PFSK-1 (cell line): Measurements from ENCODE around the gene TLN1.

Source experiments
- FOXP2 ChIP-seq: optimal IDR thresholded peaks from 2 replicates; pipeline ENCODE3; 2011; ENCODE audit warnings: borderline replicate concordance, control low read depth, inconsistent platforms; ENCODE audit not compliant: insufficient read depth; ENCODE audit errors: extremely low read length, extremely low read depth
- POLR2AphosphoS5 ChIP-seq: IDR thresholded peaks from 2 replicates; pipeline ENCODE4 v1.6.1; 2012; ENCODE audit warnings: low read depth, mild to moderate bottlenecking, control low read depth, low read length, moderate library complexity
- SIN3A ChIP-seq: IDR thresholded peaks from 2 replicates; pipeline ENCODE4 v1.6.1; 2012; ENCODE audit warnings: mild to moderate bottlenecking, low read length, moderate library complexity, borderline replicate concordance; ENCODE audit not compliant: insufficient read depth
- TAF1 ChIP-seq: IDR thresholded peaks from 2 replicates; pipeline ENCODE4 v1.6.1; 2012; ENCODE audit warnings: low read length, control low read depth, borderline replicate concordance; ENCODE audit not compliant: insufficient read depth
- TF ChIP-seq, protein P1 (sequence below), 2 experiments: IDR thresholded peaks; 2 replicates each; pipeline versions ENCODE4 v1.6.1 to v1.8.0; 2011 to 2012; ENCODE audit warnings: low read depth in 2 of 2, low read length in 2 of 2, control low read depth in 1 of 2, inconsistent platforms in 1 of 2, mild to moderate bottlenecking in 1 of 2, moderate library complexity in 1 of 2; ENCODE audit not compliant: insufficient read depth in 1 of 2

The TLN1 gene

DNA sequence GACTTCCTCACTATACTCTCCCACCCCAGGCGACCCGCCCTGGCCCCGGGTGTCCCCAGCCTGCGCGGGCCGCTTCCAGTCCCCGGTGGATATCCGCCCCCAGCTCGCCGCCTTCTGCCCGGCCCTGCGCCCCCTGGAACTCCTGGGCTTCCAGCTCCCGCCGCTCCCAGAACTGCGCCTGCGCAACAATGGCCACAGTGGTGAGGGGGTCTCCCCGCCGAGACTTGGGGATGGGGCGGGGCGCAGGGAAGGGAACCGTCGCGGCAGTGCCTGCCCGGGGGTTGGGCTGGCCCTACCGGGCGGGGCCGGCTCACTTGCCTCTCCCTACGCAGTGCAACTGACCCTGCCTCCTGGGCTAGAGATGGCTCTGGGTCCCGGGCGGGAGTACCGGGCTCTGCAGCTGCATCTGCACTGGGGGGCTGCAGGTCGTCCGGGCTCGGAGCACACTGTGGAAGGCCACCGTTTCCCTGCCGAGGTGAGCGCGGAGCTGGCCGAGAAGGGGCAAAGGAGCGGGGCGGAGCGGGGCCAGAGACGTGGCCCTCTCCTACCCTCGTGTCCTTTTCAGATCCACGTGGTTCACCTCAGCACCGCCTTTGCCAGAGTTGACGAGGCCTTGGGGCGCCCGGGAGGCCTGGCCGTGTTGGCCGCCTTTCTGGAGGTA is 56.1 kb downstream of the TLN1 start:
- TF ChIP-seq POLR2AphosphoS5 = no peak
- no peak for TF ChIP-seq SIN3A
- TF ChIP-seq, protein P1, sequence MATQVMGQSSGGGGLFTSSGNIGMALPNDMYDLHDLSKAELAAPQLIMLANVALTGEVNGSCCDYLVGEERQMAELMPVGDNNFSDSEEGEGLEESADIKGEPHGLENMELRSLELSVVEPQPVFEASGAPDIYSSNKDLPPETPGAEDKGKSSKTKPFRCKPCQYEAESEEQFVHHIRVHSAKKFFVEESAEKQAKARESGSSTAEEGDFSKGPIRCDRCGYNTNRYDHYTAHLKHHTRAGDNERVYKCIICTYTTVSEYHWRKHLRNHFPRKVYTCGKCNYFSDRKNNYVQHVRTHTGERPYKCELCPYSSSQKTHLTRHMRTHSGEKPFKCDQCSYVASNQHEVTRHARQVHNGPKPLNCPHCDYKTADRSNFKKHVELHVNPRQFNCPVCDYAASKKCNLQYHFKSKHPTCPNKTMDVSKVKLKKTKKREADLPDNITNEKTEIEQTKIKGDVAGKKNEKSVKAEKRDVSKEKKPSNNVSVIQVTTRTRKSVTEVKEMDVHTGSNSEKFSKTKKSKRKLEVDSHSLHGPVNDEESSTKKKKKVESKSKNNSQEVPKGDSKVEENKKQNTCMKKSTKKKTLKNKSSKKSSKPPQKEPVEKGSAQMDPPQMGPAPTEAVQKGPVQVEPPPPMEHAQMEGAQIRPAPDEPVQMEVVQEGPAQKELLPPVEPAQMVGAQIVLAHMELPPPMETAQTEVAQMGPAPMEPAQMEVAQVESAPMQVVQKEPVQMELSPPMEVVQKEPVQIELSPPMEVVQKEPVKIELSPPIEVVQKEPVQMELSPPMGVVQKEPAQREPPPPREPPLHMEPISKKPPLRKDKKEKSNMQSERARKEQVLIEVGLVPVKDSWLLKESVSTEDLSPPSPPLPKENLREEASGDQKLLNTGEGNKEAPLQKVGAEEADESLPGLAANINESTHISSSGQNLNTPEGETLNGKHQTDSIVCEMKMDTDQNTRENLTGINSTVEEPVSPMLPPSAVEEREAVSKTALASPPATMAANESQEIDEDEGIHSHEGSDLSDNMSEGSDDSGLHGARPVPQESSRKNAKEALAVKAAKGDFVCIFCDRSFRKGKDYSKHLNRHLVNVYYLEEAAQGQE (IDR thresholded peaks at IDR 0.05; ENCODE audit: insufficient read depth in 1 of 2, low read depth in 2 of 2, low read length in 2 of 2) = no peak
- TF ChIP-seq TAF1 = no peak
- no peak for TF ChIP-seq FOXP2

DNA sequence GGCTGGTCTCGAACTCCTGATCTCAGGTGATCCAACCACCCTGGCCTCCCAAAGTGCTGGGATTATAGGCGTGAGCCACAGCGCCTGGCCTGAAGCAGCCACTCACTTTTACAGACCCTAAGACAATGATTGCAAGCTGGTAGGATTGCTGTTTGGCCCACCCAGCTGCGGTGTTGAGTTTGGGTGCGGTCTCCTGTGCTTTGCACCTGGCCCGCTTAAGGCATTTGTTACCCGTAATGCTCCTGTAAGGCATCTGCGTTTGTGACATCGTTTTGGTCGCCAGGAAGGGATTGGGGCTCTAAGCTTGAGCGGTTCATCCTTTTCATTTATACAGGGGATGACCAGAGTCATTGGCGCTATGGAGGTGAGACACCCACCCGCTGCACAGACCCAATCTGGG is 56.8 kb downstream of the TLN1 start:
- TF ChIP-seq SIN3A (no peak), POLR2AphosphoS5 (no peak), FOXP2 (no peak)

DNA sequence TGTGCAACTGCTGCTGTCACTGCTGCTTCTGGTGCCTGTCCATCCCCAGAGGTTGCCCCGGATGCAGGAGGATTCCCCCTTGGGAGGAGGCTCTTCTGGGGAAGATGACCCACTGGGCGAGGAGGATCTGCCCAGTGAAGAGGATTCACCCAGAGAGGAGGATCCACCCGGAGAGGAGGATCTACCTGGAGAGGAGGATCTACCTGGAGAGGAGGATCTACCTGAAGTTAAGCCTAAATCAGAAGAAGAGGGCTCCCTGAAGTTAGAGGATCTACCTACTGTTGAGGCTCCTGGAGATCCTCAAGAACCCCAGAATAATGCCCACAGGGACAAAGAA is 58.0 kb downstream of the TLN1 start:
- TF ChIP-seq, protein P1 (IDR thresholded peaks at IDR 0.05; ENCODE audit: insufficient read depth in 1 of 2, low read depth in 2 of 2, low read length in 2 of 2) = no peak
- TF ChIP-seq TAF1 (no peak), FOXP2 (no peak), POLR2AphosphoS5 (no peak), SIN3A (no peak)

DNA sequence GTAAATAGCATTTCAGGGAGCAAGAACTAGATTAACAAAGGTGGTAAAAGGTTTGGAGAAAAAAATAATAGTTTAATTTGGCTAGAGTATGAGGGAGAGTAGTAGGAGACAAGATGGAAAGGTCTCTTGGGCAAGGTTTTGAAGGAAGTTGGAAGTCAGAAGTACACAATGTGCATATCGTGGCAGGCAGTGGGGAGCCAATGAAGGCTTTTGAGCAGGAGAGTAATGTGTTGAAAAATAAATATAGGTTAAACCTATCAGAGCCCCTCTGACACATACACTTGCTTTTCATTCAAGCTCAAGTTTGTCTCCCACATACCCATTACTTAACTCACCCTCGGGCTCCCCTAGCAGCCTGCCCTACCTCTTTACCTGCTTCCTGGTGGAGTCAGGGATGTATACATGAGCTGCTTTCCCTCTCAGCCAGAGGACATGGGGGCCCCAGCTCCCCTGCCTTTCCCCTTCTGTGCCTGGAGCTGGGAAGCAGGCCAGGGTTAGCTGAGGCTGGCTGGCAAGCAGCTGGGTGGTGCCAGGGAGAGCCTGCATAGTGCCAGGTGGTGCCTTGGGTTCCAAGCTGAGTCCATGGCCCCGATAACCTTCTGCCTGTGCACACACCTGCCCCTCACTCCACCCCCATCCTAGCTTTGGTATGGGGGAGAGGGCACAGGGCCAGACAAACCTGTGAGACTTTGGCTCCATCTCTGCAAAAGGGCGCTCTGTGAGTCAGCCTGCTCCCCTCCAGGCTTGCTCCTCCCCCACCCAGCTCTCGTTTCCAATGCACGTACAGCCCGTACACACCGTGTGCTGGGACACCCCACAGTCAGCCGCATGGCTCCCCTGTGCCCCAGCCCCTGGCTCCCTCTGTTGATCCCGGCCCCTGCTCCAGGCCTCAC is 58.6 kb downstream of the TLN1 start, which contains the start of gene CA9:
Gene CA9, plus strand, starts transcription at position 797 of the 893 bp plus-strand sequence. Its CDS starts 32 bp downstream, at position 829.
- TF ChIP-seq TAF1 (no peak), SIN3A (no peak), POLR2AphosphoS5 (no peak), FOXP2 (no peak)
- TF ChIP-seq, protein P1 (IDR thresholded peaks at IDR 0.05; ENCODE audit: insufficient read depth in 1 of 2, low read depth in 2 of 2, low read length in 2 of 2) = no peak

DNA sequence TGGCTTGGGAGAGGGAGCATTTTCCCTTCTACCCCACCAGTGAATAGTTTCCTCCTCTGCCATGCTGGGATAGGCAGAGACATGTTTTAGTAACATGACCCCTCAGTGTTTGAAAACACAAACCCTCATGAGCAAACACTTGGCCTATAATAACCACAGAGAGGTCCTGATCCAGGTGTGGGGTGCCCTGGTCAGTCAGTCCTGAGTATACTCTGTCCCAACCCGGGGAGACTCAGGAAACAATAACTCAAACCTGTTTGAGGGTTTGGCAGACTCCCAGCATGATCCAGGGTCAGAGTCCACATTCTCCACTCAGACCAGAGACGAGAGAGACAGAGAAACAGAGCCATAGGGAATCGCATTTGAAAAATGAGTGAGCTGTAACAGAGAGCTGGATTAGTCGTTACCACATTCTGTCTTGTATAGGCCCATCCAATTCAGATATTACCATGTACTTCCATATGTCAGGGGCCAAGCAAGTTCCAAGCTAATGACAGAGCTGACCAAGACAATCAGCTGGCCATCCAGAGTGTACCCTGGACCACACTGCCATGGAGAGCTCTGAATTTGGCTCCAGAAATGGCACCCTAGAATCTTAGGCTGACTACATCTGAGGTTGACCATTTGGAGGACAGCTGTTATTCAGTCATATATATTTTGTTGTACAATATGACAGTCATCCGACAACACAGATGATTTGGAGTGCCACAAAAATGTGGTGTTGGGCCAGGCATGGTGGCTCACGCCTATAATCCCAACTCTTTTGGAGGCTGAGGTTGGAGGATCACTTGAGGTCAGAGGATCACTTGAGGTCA is 62.5 kb downstream of the TLN1 start:
- TF ChIP-seq FOXP2 = no peak
- TF ChIP-seq TAF1 = no peak
- TF ChIP-seq, protein P1 (IDR thresholded peaks at IDR 0.05; ENCODE audit: insufficient read depth in 1 of 2, low read depth in 2 of 2, low read length in 2 of 2) = no peak
- TF ChIP-seq SIN3A = no peak
- TF ChIP-seq POLR2AphosphoS5 = no peak
